AG04449 (cell line): Measurements from ENCODE around the gene NUDT3.
"Not testable (repeated sequence)": the region's sequence is repeated elsewhere in the genome, so short reads cannot be mapped to it uniquely, and the experiment has no call there.

Experiments used
- CTCF ChIA-PET: fragments of 350-600 bp; formaldehyde crosslinking; extraction: SDS; loops from one replicate; lab custom pipeline; 2021; ENCODE audit warnings: antibody characterized with exemption; lab: Yijun Ruan, JAX
- POLR2A ChIA-PET: fragments of 400-600, 350-600 bp; formaldehyde crosslinking; extraction: SDS; loops from one replicate; lab custom pipeline; 2020; ENCODE audit warnings: antibody characterized with exemption, inconsistent platforms; lab: Yijun Ruan, JAX
- DNase-seq: peaks from one replicate; pipeline ENCODE4 v3.0.0-alpha.2; 2010; ENCODE audit warnings: low read depth, low spot score
- H3K4me3 ChIP-seq: 2 replicates; pipeline ENCODE4 v1.5.1; 2011; ENCODE audit warnings: low read depth, mild to moderate bottlenecking, control low read depth, low read length
- CTCF ChIP-seq: IDR thresholded peaks from one replicate; pipeline ENCODE4 v1.5.1; 2011; ENCODE audit warnings: mild to moderate bottlenecking, moderate library complexity, low read length, control low read depth, inconsistent platforms; ENCODE audit not compliant: insufficient read depth; ENCODE audit errors: missing control alignments

Gene NUDT3

GRCh38 chr6:34246249-34246562, 146.3 kb downstream of the NUDT3 start:
- no peak for TF ChIP-seq CTCF
- no peak for DNase-seq
- ChIA-PET CTCF (interaction anchor here (1.0 to 4.5 kb wide), 5 partner anchors 10 to 363 kb away, joined by 3 to 38 read pairs (median 4); partner anchors contain the start of gene HMGA1), POLR2A (no interaction called here)
- no peak overlapping the region for H3K4me3 ChIP-seq

DNA sequence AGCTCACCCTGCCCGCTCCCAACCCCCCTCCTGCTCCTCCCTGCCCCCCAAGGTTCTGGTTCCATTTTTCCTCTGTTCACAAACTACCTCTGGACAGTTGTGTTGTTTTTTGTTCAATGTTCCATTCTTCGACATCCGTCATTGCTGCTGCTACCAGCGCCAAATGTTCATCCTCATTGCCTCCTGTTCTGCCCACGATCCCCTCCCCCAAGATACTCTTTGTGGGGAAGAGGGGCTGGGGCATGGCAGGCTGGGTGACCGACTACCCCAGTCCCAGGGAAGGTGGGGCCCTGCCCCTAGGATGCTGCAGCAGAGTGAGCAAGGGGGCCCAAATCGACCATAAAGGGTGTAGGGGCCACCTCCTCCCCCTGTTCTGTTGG, 146.7 kb downstream of the NUDT3 start:
- H3K4me3 ChIP-seq, DNase-seq, POLR2A ChIA-PET: not testable (repeated sequence)
- CTCF ChIA-PET: interaction anchor here (1.0 to 4.5 kb wide), 3 partner anchors 9 to 363 kb away, joined by 4 to 38 read pairs (median 6); partner anchors contain the start of gene HMGA1

DNA sequence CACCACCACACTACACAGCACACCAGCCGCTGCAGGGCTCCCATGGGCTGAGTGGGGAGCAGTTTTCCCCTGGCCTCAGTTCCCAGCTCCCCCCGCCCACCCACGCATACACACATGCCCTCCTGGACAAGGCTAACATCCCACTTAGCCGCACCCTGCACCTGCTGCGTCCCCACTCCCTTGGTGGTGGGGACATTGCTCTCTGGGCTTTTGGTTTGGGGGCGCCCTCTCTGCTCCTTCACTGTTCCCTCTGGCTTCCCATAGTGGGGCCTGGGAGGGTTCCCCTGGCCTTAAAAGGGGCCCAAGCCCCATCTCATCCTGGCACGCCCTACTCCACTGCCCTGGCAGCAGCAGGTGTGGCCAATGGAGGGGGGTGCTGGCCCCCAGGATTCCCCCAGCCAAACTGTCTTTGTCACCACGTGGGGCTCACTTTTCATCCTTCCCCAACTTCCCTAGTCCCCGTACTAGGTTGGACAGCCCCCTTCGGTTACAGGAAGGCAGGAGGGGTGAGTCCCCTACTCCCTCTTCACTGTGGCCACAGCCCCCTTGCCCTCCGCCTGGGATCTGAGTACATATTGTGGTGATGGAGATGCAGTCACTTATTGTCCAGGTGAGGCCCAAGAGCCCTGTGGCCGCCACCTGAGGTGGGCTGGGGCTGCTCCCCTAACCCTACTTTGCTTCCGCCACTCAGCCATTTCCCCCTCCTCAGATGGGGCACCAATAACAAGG, 147.3 kb downstream of the NUDT3 start:
- DNase-seq: not testable (repeated sequence)
- POLR2A ChIA-PET: interaction anchor here (1.0 to 1.4 kb wide), 2 partner anchors 43 to 181 kb away, joined by 3 to 4 read pairs; partner anchors contain the start of gene RPS10

DNA sequence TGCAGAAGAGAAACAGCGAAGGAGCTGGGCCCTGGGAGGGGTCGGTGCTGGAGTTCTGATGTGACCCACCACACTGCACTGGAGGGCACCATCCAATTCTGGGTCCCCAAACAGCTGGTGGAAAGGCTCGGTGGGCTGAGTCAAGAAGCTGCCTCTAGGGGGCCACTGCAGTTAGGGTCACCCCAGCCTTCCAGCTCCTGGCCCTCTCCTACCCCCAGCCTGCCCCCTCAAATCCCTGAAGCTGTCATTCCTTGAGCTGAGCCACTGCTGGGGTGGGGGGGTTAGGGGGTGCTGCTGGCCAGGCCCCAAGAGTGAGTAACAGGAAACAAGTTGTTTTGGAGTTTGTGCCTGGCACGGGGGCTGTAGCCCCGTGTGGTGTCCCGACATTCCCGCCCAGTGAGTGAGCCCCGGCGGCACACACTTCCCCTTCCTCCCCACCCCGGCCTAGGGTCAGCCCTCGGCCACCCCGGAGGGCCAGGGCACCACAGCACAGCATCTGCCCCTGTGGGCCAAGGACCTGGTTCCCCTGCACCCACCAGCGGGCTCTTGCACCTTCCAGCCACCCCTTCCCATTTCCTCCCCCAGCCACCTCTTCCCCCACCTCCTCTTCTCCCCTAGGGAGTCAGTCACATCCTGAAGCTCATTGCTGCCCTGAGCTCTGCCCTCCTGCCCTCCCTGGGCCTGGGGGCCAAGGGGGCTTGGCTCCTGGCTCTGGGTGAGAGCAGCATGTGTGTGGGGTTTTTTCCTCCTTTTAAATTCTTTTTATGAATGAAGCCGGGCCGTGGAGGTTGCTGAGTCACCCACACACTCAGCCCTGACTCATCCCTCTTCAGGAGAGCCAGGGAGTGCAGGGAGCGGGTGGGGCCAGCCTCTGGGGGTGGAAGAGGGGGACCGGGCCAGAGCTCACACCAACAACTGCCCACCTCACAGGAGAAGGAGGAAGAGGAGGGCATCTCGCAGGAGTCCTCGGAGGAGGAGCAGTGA, 148.3 kb downstream of the NUDT3 start:
- ChIA-PET CTCF (interaction anchor here (0.7 to 3.6 kb wide), 7 partner anchors 21 to 214 kb away, joined by 3 to 20 read pairs (median 3); no protein-coding TSS in a partner anchor), POLR2A (interaction anchor here (1.0 to 1.4 kb wide), 2 partner anchors 42 to 182 kb away, joined by 3 to 4 read pairs; partner anchors contain the start of gene RPS10)
- DNase-seq: no peak
- 0 out of 2 replicates have a peak overlapping the region, but pooled peaks have one; percentile 15 for H3K4me3 ChIP-seq
- peak; percentile 64 for TF ChIP-seq CTCF

More for the DNA sequence above, 147.3 kb downstream of the NUDT3 start:
- CTCF ChIA-PET: interaction anchor here (0.7 to 3.6 kb wide), 5 partner anchors 22 to 213 kb away, joined by 3 to 20 read pairs (median 3); no protein-coding TSS in a partner anchor
- not testable (repeated sequence) for H3K4me3 ChIP-seq

- POLR2A ChIA-PET: interaction anchor here (0.9 kb wide), 1 partner anchor 14 kb away, joined by 4 read pairs; no protein-coding TSS in a partner anchor
- DNase-seq: no peak
- CTCF ChIA-PET: interaction anchor here (1.1 to 3.6 kb wide), 2 partner anchors 48 to 147 kb away, joined by 3 to 20 read pairs; no protein-coding TSS in a partner anchor
- no peak overlapping the region for H3K4me3 ChIP-seq
- TF ChIP-seq CTCF: no peak
These were observed 149.2 kb downstream of the NUDT3 start for GRCh38 chr6:34243131-34243771.

- POLR2A ChIA-PET: interaction anchor here (0.9 kb wide), 1 partner anchor 14 kb away, joined by 4 read pairs; no protein-coding TSS in a partner anchor
- TF ChIP-seq CTCF: no peak
- CTCF ChIA-PET: interaction anchor here (0.8 to 3.6 kb wide), 3 partner anchors 7 to 151 kb away, joined by 3 to 20 read pairs (median 3); no protein-coding TSS in a partner anchor
- no peak for DNase-seq
- no peak overlapping the region for H3K4me3 ChIP-seq
These were observed 150.0 kb downstream of the NUDT3 start for GRCh38 chr6:34242252-34243130.
